HepG2 (cell line): ENCODE measurements around the gene INHBE. TPM values are rescaled to one million over a fixed set of nuclear protein-coding genes. Genes with fewer than 3 reads are reported as not detected.
A peak's percentile ranks its signal among the peaks of the same experiment; 100 is the strongest.

ENCODE experiments used
- DRAP1 ChIP-seq: IDR thresholded peaks from 2 replicates; pipeline ENCODE4 v1.6.1; 2016; ENCODE audit warnings: missing genetic modification reagents, missing compliant biosample characterization
- EZH2 ChIP-seq: conservative IDR thresholded peaks from 2 replicates; pipeline ENCODE4 v1.6.1; 2012; ENCODE audit warnings: mild to moderate bottlenecking, low read depth, low read length, moderate library complexity
- HNRNPL ChIP-seq: fragments of 200-400 bp; formaldehyde crosslinking; IDR thresholded peaks from 2 replicates; pipeline ENCODE4 v1.6.1; 2017; ENCODE audit warnings: mild to moderate bottlenecking, low read depth, low read length
- KAT7 ChIP-seq: IDR thresholded peaks from 2 replicates; pipeline ENCODE4 v1.6.1; 2018; ENCODE audit warnings: borderline replicate concordance, missing compliant biosample characterization
- MXI1 ChIP-seq: IDR thresholded peaks from 3 replicates; pipeline ENCODE4 v1.6.1; 2012; ENCODE audit warnings: low read depth, low read length, inconsistent platforms, borderline replicate concordance
- POGK ChIP-seq: sonication (generic); formaldehyde crosslinking; conservative IDR thresholded peaks from 2 replicates; pipeline ENCODE4 v1.8.0; 2022; ENCODE audit warnings: mild to moderate bottlenecking, moderate library complexity, missing genetic modification reagents
- POGZ ChIP-seq: sonication (generic); formaldehyde crosslinking; IDR thresholded peaks from 2 replicates; pipeline ENCODE4 v1.4.0; 2020; ENCODE audit warnings: mild to moderate bottlenecking, missing genetic modification reagents
- SATB2 ChIP-seq: sonication (generic); formaldehyde crosslinking; IDR thresholded peaks from 2 replicates; pipeline ENCODE4 v1.5.0; 2020; ENCODE audit warnings: missing genetic modification reagents
- ZBTB33 ChIP-seq: sonication (generic); formaldehyde crosslinking; IDR thresholded peaks from 2 replicates; pipeline ENCODE4 v1.4.0; 2020; ENCODE audit warnings: missing genetic modification reagents
- ZBTB4 ChIP-seq: sonication (generic); formaldehyde crosslinking; IDR thresholded peaks from 2 replicates; pipeline ENCODE4 v1.4.0; 2020; ENCODE audit warnings: missing genetic modification reagents, mild to moderate bottlenecking, borderline replicate concordance
- ZFP41 ChIP-seq: sonication (generic); formaldehyde crosslinking; IDR thresholded peaks from 2 replicates; pipeline ENCODE4 v1.4.0; 2020; ENCODE audit warnings: mild to moderate bottlenecking, missing genetic modification reagents, borderline replicate concordance
- ZNF224 ChIP-seq: sonication (generic); formaldehyde crosslinking; IDR thresholded peaks from 2 replicates; pipeline ENCODE4 v1.5.0; 2020; ENCODE audit warnings: mild to moderate bottlenecking, missing genetic modification reagents
- ZNF260 ChIP-seq: sonication (generic); formaldehyde crosslinking; IDR thresholded peaks from 2 replicates; pipeline ENCODE4 v1.4.0; 2020; ENCODE audit warnings: missing genetic modification reagents, low read depth, mild to moderate bottlenecking, borderline replicate concordance
- ZNF335 ChIP-seq: sonication (generic); formaldehyde crosslinking; IDR thresholded peaks from 2 replicates; pipeline ENCODE4 v1.4.0; 2020; ENCODE audit warnings: missing genetic modification reagents
- ZNF33B ChIP-seq: sonication (generic); formaldehyde crosslinking; IDR thresholded peaks from 2 replicates; pipeline ENCODE4 v1.5.1; 2020; ENCODE audit warnings: mild to moderate bottlenecking, missing genetic modification reagents
- ZNF414 ChIP-seq: sonication (generic); formaldehyde crosslinking; IDR thresholded peaks from 2 replicates; pipeline ENCODE4 v1.5.0; 2020; ENCODE audit warnings: missing genetic modification reagents
- ZNF768 ChIP-seq: sonication (generic); formaldehyde crosslinking; IDR thresholded peaks from 2 replicates; pipeline ENCODE4 v1.4.0; 2020; ENCODE audit warnings: missing genetic modification reagents
- polyA plus RNA-seq, 8 experiments: library from polyadenylated mRNA; depleted of rRNA in 3 of 8; stranded (reverse) in 7 of 8; unstranded in 1 of 8; fragments of >200 nt; fragmentation: Illumina TruSeq in 4 of 8; extraction: Trizol in 4 of 8; gene quantifications; 2 replicates each; pipeline versions ENCODE4 v1.2.1 to v1.2.3, GENCODE V29; 2011 to 2016; ENCODE audit warnings: low read depth in 4 of 8, missing spikeins in 1 of 8, mixed read lengths in 1 of 8; ENCODE audit not compliant: insufficient read depth in 1 of 8
- total RNA-seq, 5 experiments: library from RNA; depleted of rRNA; stranded (reverse); fragments of >200 nt; fragmentation: Illumina TruSeq; extraction: Trizol; gene quantifications; 2 replicates each; pipeline ENCODE4 v1.2.3, GENCODE V29; 2016; ENCODE audit warnings: low read depth in 1 of 5
- TF ChIP-seq, protein P1 (sequence below): sonication (generic); formaldehyde crosslinking; IDR thresholded peaks from 2 replicates; pipeline ENCODE4 v1.5.0; 2020; ENCODE audit warnings: mild to moderate bottlenecking, missing genetic modification reagents

The INHBE gene
- total and polyA plus RNA-seq, 2 of the 13 experiments (the other 11 are each of a cell fraction or from before 2014, with no cell fraction given): 17.0 to 32.0 TPM

DNA sequence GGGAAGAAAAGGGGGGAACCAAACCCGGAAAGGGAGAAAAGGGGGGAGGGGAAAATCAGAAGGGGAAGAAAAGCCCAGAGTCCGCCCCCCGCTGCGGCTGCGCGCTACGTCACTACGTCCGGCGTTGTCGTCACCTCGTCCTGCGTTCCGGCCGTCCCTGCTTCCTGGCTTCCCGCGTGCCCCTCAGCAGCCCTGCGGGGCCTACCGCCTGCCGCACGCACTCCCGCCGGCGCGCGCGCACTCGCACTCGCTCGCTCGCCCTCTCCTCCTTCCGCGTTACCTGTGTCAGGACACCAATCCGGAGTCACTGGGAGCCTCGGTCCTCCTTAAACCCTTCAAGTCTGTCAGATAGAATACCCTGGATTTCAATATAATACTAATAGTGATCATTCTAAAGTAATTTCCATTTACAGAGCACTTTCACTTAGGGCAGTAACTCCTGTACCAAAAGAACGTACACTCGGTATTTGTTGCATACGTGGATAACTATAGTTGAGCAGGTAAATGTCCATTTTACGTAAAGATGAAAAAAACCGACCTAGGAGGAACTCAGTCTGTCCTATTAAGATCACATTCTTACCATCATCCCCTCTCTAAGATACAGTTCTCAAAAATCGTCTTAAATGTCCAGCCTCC lies 24.1 kb upstream of the INHBE start, which contains the start of gene R3HDM2 (continued):
- TF ChIP-seq ZNF33B (CRISPR knock-in tag) (peak; percentile 28; the same call in 1 of the 2 replicates), ZFP41 (CRISPR knock-in tag) (peak; percentile 72; the same call in 1 of the 2 replicates), ZNF224 (CRISPR knock-in tag) (peak; percentile 33; the same call in 1 of the 2 replicates), ZBTB33 (CRISPR knock-in tag) (peak; percentile 64; the same call in 1 of the 2 replicates), ZNF335 (peak; percentile 20; the same call in 1 of the 2 replicates), ZBTB4 (CRISPR knock-in tag) (peak; percentile 68; the same call in 1 of the 2 replicates), HNRNPL (no peak), KAT7 (CRISPR knock-in tag) (peak; percentile 96; the same call in 1 of the 2 replicates), SATB2 (CRISPR knock-in tag) (no peak), EZH2 (no peak), ZNF768 (CRISPR knock-in tag) (peak; percentile 53; the same call in 1 of the 2 replicates), ZNF414 (CRISPR knock-in tag) (peak; percentile 64; the same call in 1 of the 2 replicates), MXI1 (peak; percentile 78; the same call in 1 of the 3 replicates), DRAP1 (CRISPR knock-in tag) (peak; percentile 50; the same call in 1 of the 2 replicates), POGZ (CRISPR knock-in tag) (peak; percentile 71; the same call in 1 of the 2 replicates), POGK (peak; percentile 80; the same call in 1 of the 2 replicates), ZNF260 (CRISPR knock-in tag) (no peak)
- TF ChIP-seq, protein P1, sequence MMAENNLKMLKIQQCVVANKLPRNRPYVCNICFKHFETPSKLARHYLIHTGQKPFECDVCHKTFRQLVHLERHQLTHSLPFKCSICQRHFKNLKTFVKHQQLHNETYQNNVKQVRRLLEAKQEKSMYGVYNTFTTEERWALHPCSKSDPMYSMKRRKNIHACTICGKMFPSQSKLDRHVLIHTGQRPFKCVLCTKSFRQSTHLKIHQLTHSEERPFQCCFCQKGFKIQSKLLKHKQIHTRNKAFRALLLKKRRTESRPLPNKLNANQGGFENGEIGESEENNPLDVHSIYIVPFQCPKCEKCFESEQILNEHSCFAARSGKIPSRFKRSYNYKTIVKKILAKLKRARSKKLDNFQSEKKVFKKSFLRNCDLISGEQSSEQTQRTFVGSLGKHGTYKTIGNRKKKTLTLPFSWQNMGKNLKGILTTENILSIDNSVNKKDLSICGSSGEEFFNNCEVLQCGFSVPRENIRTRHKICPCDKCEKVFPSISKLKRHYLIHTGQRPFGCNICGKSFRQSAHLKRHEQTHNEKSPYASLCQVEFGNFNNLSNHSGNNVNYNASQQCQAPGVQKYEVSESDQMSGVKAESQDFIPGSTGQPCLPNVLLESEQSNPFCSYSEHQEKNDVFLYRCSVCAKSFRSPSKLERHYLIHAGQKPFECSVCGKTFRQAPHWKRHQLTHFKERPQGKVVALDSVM (CRISPR knock-in tag): peak; percentile 47; the same call in 1 of the 2 replicates
